A549 (cell line): Measurements from ENCODE around the gene TRAPPC2. TPM values are rescaled to one million over a fixed set of nuclear protein-coding genes. Genes with fewer than 3 reads are reported as not detected.
A peak's percentile ranks its signal among the peaks of the same experiment; 100 is the strongest.

Source experiments
- ATAC-seq, 2 experiments: fragments of 200-7000 bp in 1 of 2; fragments of >200 bp in 1 of 2; cut with Nextera tagmentation in 1 of 2; cut with Tn5 transposase in 1 of 2; 3 replicates each; pipeline versions ENCODE4 v1.8.0 to v1.9.1; 2018 to 2020; ENCODE audit warnings: mild to moderate bottlenecking in 1 of 2, moderate library complexity in 1 of 2
- CTCF ChIA-PET: fragments of 300-600 bp; sonication (Branson Sonifier 250); formaldehyde crosslinking; extraction: SDS; loops from one replicate; lab custom pipeline; 2021; ENCODE audit warnings: antibody characterized with exemption, inconsistent platforms; lab: Yijun Ruan, JAX
- POLR2A ChIA-PET: fragments of 350-600 bp; formaldehyde crosslinking; extraction: SDS; loops from one replicate; lab custom pipeline; 2021; ENCODE audit warnings: antibody characterized with exemption, inconsistent platforms; lab: Yijun Ruan, JAX
- DNase-seq, 2 experiments: peaks; one replicate each; pipeline versions ENCODE4 v3.0.0 to v3.0.0-alpha.2; 2011 to 2016; ENCODE audit warnings: low read depth in 1 of 2, low spot score in 1 of 2
- FAIRE-seq: peaks from 2 replicates; lab custom pipeline; 2011; peaks lifted over from hg19 to GRCh38; lab: Jason Lieb, UNC
- H3K27ac ChIP-seq, 2 experiments: fragments of >200 bp; sonication (Bioruptor Twin); formaldehyde crosslinking; 3 replicates each; pipeline ENCODE4 v1.5.1; 2016 to 2017
- H3K4me1 ChIP-seq: fragments of >200 bp; sonication (Bioruptor Twin); formaldehyde crosslinking; 3 replicates; pipeline ENCODE4 v1.6.1; 2016
- H3K4me2 ChIP-seq: fragments of >200 bp; sonication (Bioruptor Twin); formaldehyde crosslinking; 3 replicates; pipeline ENCODE4 v1.6.1; 2016
- H3K4me3 ChIP-seq: fragments of >200 bp; sonication (Bioruptor Twin); formaldehyde crosslinking; 3 replicates; pipeline ENCODE4 v1.5.1; 2016
- H3K9me3 ChIP-seq: fragments of >200 bp; sonication (Bioruptor Twin); formaldehyde crosslinking; 3 replicates; pipeline ENCODE4 v1.6.1; 2016
- CHD2 ChIP-seq: fragments of 150-350 bp; IDR thresholded peaks from 2 replicates; pipeline ENCODE4 v1.6.1; 2014; ENCODE audit warnings: low read length; ENCODE audit not compliant: partially characterized antibody
- FOXS1 ChIP-seq: fragments of 250-450 bp; sonication (Bioruptor Pico); IDR thresholded peaks from 2 replicates; pipeline ENCODE4 v1.5.0; 2020; ENCODE audit warnings: mild to moderate bottlenecking, moderate library complexity
- GATA3 ChIP-seq: IDR thresholded peaks from 2 replicates; pipeline ENCODE4 v1.6.1; 2012; ENCODE audit warnings: borderline replicate concordance
- HOXA7 ChIP-seq: fragments of 250-450 bp; sonication (Bioruptor Pico); IDR thresholded peaks from 2 replicates; pipeline ENCODE4 v1.5.0; 2020; ENCODE audit warnings: mild to moderate bottlenecking, moderate library complexity
- HOXB5 ChIP-seq: fragments of 250-450 bp; sonication (Bioruptor Pico); IDR thresholded peaks from 2 replicates; pipeline ENCODE4 v1.5.0; 2020; ENCODE audit warnings: mild to moderate bottlenecking, moderate library complexity
- JUN ChIP-seq, 2 experiments: fragments of >200 bp; sonication (Bioruptor Twin); formaldehyde crosslinking; IDR thresholded peaks; 2 replicates in 1 of 2; 3 replicates in 1 of 2; pipeline ENCODE4 v1.6.1; 2016 to 2017
- KDM1A ChIP-seq: fragments of 200-600 bp; sonication (generic); IDR thresholded peaks from 2 replicates; pipeline ENCODE4 v1.6.1; 2016; ENCODE audit warnings: low read depth, mild to moderate bottlenecking
- MAZ ChIP-seq: fragments of 150-350 bp; IDR thresholded peaks from 2 replicates; pipeline ENCODE4 v1.6.1; 2014; ENCODE audit warnings: antibody characterized with exemption, low read depth, low read length, borderline replicate concordance
- PHF8 ChIP-seq: fragments of 200-600 bp; sonication (generic); IDR thresholded peaks from 2 replicates; pipeline ENCODE4 v1.6.1; 2016; ENCODE audit warnings: low read depth, mild to moderate bottlenecking, antibody characterized with exemption, moderate library complexity, borderline replicate concordance
- POLR2A ChIP-seq: IDR thresholded peaks from 2 replicates; pipeline ENCODE4 v1.6.1; 2012; ENCODE audit warnings: mild to moderate bottlenecking, low read length
- POLR2AphosphoS2 ChIP-seq: conservative IDR thresholded peaks from 2 replicates; pipeline ENCODE4 v1.6.1; 2012; ENCODE audit warnings: low read length, improper control_type of control experiment, inconsistent platforms
- RFX5 ChIP-seq: fragments of 450-650 bp; IDR thresholded peaks from 2 replicates; pipeline ENCODE4 v1.7.1; 2014; ENCODE audit warnings: antibody characterized with exemption, mild to moderate bottlenecking, moderate library complexity
- SMC3 ChIP-seq: fragments of >200 bp; sonication (Bioruptor Twin); formaldehyde crosslinking; IDR thresholded peaks from 3 replicates; pipeline ENCODE4 v1.6.1; 2018; ENCODE audit warnings: inconsistent platforms
- ZFP36 ChIP-seq: fragments of 450-650 bp; IDR thresholded peaks from 2 replicates; pipeline ENCODE4 v1.6.1; 2014; ENCODE audit warnings: borderline replicate concordance; ENCODE audit not compliant: partially characterized antibody
- ZNF302 ChIP-seq: fragments of 250-450 bp; sonication (Bioruptor Pico); IDR thresholded peaks from 2 replicates; pipeline ENCODE4 v1.9.0; 2021; ENCODE audit warnings: inconsistent platforms, mild to moderate bottlenecking, moderate library complexity
- WGBS: methylation state at CpG from one replicate; pipeline ENCODE4 v1.1.6; 2017; ENCODE audit errors: missing lambda C conversion rate; 5-methylcytosine and 5-hydroxymethylcytosine counted together
- polyA minus RNA-seq: library from RNA; depleted of rRNA, polyadenylated mRNA; stranded (reverse); fragments of >200 nt; gene quantifications from 2 replicates; pipeline ENCODE4 v1.2.3, GENCODE V29; 2011; rRNA and poly(A)+ RNA removed
- polyA plus RNA-seq, 4 experiments: library from polyadenylated mRNA; depleted of rRNA in 3 of 4; stranded (reverse); fragments of >200 nt; fragmentation: RNase III in 1 of 4; extraction: RNeasy Plus Mini Kit Qiagen cat#74134 plus additional on column Dnase treatment in 1 of 4; gene quantifications; 2 replicates in 3 of 4; 3 replicates in 1 of 4; pipeline ENCODE4 v1.2.3, GENCODE V29; 2011 to 2017
- TF ChIP-seq, protein P1 (sequence below): fragments of 200-600 bp; sonication (generic); IDR thresholded peaks from 2 replicates; pipeline ENCODE4 v1.6.1; 2016; ENCODE audit warnings: antibody characterized with exemption, mild to moderate bottlenecking, moderate library complexity
- TF ChIP-seq, protein P2 (sequence below): fragments of >200 bp; sonication (Bioruptor Twin); formaldehyde crosslinking; IDR thresholded peaks from 3 replicates; pipeline ENCODE4 v1.6.1; 2016
- TF ChIP-seq, protein P3 (sequence below): fragments of 150-350 bp; IDR thresholded peaks from 2 replicates; pipeline ENCODE4 v1.6.1; 2014; ENCODE audit warnings: low read depth, mild to moderate bottlenecking, low read length
- TF ChIP-seq, protein P4 (sequence below): IDR thresholded peaks from 2 replicates; pipeline ENCODE4 v1.6.1; 2012

The TRAPPC2 gene
- polyA plus RNA-seq (2011; rRNA removed) (11.6 and 12.2 TPM in 2 replicates), polyA plus RNA-seq (2017; fragmentation: RNase III; extraction: RNeasy Plus Mini Kit Qiagen cat#74134 plus additional on column Dnase treatment) (10.8 to 11.9 TPM (median 11.6 TPM) in 3 replicates), polyA minus RNA-seq (8.5 and 8.8 TPM in 2 replicates)
- 4.6 and 5.7 TPM in 2 replicates for polyA plus RNA-seq (2012; cell fraction: cytosol; rRNA removed)
- polyA plus RNA-seq (2012; cell fraction: nucleus; rRNA removed), result 4.7 and 10.6 TPM in 2 replicates

DNA sequence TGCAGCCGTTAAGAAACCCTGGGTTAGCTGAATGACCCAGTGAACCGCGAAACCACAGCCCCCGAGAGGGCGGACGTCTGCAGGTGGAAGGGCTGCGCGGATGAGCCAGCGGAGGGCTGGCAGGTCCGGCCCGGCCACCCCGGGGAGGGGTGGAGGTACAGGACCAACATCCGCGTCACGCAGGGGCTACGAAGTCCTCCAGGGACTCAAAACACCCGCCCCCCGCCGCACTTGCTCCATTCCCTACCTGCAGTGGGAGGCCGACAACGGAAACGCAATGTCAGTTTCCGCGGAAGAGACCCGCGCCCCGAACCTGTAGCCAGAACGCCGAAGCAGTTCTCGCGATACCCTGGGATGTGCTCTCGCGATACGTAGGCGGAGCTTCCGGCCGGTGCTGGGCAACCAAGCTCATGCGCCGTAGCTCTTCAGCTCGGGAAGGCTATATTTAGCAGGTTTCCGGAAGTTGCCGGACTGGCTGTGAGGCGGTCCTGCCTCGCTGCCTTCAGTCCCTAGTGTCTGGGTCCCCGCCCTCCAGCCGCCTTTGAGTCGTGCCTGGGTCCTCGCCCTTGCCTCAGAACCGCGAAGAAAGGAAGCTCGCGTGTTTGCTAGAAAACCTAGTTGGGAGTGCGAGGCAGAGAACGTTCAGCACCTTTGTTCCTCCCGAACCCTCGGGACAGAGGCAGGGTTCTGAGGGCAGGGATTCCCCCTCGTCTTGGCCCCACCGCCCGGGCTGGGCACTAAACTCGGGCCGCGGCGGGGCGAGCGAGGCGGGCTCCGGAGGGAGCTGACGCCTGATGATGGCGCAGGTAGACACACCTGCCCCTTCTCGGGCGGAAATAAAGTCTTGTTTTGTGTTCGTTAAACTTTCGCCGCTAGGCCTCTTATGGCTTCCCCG lies at the start of gene TRAPPC2, which contains the start of gene OFD1:
TSS of gene TRAPPC2 (minus strand) at position 343 of the 895 bp plus-strand sequence. CDS start 14,657 bp downstream, outside the sequence.
TSS of gene OFD1 (plus strand) at position 471 of the 895 bp plus-strand sequence. CDS start at position 795, 324 bp downstream.
- CTCF ChIA-PET, result interaction anchor here (0.6 to 1.6 kb wide), 10 partner anchors 11 to 788 kb away, joined by 3 to 7 read pairs (median 3); no protein-coding TSS in a partner anchor
- peak; percentile 76 for TF ChIP-seq GATA3
- TF ChIP-seq, protein P1, sequence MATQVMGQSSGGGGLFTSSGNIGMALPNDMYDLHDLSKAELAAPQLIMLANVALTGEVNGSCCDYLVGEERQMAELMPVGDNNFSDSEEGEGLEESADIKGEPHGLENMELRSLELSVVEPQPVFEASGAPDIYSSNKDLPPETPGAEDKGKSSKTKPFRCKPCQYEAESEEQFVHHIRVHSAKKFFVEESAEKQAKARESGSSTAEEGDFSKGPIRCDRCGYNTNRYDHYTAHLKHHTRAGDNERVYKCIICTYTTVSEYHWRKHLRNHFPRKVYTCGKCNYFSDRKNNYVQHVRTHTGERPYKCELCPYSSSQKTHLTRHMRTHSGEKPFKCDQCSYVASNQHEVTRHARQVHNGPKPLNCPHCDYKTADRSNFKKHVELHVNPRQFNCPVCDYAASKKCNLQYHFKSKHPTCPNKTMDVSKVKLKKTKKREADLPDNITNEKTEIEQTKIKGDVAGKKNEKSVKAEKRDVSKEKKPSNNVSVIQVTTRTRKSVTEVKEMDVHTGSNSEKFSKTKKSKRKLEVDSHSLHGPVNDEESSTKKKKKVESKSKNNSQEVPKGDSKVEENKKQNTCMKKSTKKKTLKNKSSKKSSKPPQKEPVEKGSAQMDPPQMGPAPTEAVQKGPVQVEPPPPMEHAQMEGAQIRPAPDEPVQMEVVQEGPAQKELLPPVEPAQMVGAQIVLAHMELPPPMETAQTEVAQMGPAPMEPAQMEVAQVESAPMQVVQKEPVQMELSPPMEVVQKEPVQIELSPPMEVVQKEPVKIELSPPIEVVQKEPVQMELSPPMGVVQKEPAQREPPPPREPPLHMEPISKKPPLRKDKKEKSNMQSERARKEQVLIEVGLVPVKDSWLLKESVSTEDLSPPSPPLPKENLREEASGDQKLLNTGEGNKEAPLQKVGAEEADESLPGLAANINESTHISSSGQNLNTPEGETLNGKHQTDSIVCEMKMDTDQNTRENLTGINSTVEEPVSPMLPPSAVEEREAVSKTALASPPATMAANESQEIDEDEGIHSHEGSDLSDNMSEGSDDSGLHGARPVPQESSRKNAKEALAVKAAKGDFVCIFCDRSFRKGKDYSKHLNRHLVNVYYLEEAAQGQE, result peak; percentile 98
- TF ChIP-seq JUN (IDR thresholded peaks at IDR 0.05), result peak; percentile 50 to 87; a peak in 3 of 5 replicates
- no peak for TF ChIP-seq KDM1A
- no peak for TF ChIP-seq RFX5
- TF ChIP-seq, protein P2, sequence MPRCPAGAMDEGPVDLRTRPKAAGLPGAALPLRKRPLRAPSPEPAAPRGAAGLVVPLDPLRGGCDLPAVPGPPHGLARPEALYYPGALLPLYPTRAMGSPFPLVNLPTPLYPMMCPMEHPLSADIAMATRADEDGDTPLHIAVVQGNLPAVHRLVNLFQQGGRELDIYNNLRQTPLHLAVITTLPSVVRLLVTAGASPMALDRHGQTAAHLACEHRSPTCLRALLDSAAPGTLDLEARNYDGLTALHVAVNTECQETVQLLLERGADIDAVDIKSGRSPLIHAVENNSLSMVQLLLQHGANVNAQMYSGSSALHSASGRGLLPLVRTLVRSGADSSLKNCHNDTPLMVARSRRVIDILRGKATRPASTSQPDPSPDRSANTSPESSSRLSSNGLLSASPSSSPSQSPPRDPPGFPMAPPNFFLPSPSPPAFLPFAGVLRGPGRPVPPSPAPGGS, result peak; percentile 52; the same call in 1 of the 3 replicates
- TF ChIP-seq PHF8, result peak; percentile 55; the same call in 1 of the 2 replicates
- TF ChIP-seq, protein P3, sequence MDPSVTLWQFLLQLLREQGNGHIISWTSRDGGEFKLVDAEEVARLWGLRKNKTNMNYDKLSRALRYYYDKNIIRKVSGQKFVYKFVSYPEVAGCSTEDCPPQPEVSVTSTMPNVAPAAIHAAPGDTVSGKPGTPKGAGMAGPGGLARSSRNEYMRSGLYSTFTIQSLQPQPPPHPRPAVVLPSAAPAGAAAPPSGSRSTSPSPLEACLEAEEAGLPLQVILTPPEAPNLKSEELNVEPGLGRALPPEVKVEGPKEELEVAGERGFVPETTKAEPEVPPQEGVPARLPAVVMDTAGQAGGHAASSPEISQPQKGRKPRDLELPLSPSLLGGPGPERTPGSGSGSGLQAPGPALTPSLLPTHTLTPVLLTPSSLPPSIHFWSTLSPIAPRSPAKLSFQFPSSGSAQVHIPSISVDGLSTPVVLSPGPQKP, result no peak
- TF ChIP-seq HOXA7, result no peak
- peak; percentile 12 for TF ChIP-seq ZFP36
- TF ChIP-seq, protein P4, sequence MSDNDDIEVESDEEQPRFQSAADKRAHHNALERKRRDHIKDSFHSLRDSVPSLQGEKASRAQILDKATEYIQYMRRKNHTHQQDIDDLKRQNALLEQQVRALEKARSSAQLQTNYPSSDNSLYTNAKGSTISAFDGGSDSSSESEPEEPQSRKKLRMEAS, result peak; percentile 54; the same call in 1 of the 2 replicates
- peak; percentile 97 for TF ChIP-seq CHD2
- TF ChIP-seq SMC3, result 0 out of 3 replicates have a peak, but pooled peaks have one; percentile 5
- no peak for TF ChIP-seq POLR2AphosphoS2
- TF ChIP-seq ZNF302 (CRISPR knock-in tag), result no peak
- no peak for TF ChIP-seq FOXS1 (CRISPR knock-in tag)
- TF ChIP-seq MAZ, result no peak
- TF ChIP-seq POLR2A, result peak; percentile 76
- no peak for TF ChIP-seq HOXB5
- H3K4me1 ChIP-seq, result peaks cover 18% of the 10 kb centered on the region; the same call in 2 of the 3 replicates

More for the DNA sequence above, at the start of gene TRAPPC2, which contains the start of gene OFD1:
- Histone ChIP-seq H3K9me3 (no peaks in the 10 kb centered on the region), H3K4me3 (peak within 1 kb of the TSS; percentile 89), H3K27ac (peak within 1 kb of the TSS; percentile 92 to 93), H3K4me2 (peak within 1 kb of the TSS; percentile 94)
- POLR2A ChIA-PET, result interaction anchor here (0.6 to 2.2 kb wide), 15 partner anchors 14 to 295 kb away, joined by 3 to 20 read pairs (median 4); partner anchors contain the start of genes GEMIN8, RAB9A and TCEANC
- DNase-seq (peak; percentile 91 to 97), ATAC-seq (peak; percentile 99 to 100), FAIRE-seq (peak; percentile 68)
- 0% methylated on average over 17 of the region's 75 CpGs for WGBS
